Stimulated activated CD8-positive, alpha-beta memory T cell treated with anti-CD3 and anti-CD28 coated beads, Interleukin-12 subunit alpha, Interleukin-12 subunit beta, amount 100 ng/mL, for 24 hours (primary cell): Measurements from ENCODE around the gene FAM186B.

Experiments used
- DNase-seq: peaks from one replicate; pipeline ENCODE4 v3.0.0-alpha.2; 2020; ENCODE audit errors: extremely low read depth

The FAM186B gene

DNA sequence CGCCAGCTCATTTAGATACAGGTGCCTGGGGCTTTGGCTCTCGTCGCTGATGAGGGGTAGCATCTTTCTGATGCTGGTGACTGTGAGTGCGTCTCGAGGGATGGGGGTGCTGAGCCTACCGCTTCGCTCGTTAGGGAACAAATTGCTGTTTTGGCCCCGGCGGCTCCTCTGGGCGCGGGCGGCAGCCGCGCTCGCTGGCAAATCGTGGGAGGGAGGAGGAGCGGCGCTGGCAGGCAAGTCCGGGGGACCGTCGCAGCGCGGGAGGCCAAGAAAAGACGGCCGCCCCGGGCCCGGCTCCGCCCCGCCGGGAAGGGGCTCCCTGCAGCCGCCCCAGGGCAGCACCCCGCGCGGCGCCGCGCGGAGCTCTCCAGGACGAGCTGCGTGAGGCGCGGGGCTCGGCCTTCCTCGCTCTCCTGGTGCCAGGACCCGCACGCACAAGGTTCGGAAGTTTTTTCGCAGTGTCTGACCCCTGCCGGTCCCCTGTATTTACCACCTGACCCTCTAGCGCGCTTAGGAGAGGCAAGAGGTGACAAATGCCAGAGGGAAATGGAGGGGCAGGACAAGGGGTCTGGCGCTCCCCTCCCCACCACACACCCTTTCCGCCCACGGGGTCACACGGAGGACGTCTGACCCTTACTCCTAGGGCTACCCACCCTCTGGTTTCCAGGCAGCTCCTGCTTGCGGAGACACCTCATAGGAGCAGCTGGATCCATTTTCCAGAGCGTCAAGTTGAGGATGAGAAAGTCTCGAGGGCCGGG, 67.5 kb downstream of the FAM186B start:
- DNase-seq, result no peak
